Measurements from ENCODE around the gene CNTNAP2. TPM values are rescaled to one million over a fixed set of nuclear protein-coding genes. Genes with fewer than 3 reads are reported as not detected.

CNTNAP2 gene
- total and polyA plus RNA-seq, 9 donors = 8.3 to 18.8 (median 10.4) TPM

GRCh38 chr7:146510088-146510680 lies 393.6 kb downstream of the CNTNAP2 start:
- Histone ChIP-seq H3K27me3 (ENCODE audit: control insufficient read depth, insufficient read depth, low read length) (no peaks in the 10 kb centered on the region), H3K27ac (ENCODE audit: low read length) (no peak overlapping the region), H3K9me3 (replicated peaks; ENCODE audit: control insufficient read depth, low read depth, low read length) (peaks cover 31% of the 10 kb centered on the region), H3K36me3 (ENCODE audit: control insufficient read depth, insufficient read depth, low read length) (no peaks in the 10 kb centered on the region), H3K4me1 (ENCODE audit: control insufficient read depth, insufficient read depth, low read length) (no peaks in the 10 kb centered on the region), H3K4me3 (ENCODE audit: low read length) (no peak overlapping the region)
- WGBS (ENCODE audit: insufficient coverage) = no CpG with 5 or more reads among the region's 1 CpG
- DNase-seq = no peak

GRCh38 chr7:146514304-146514703 lies 397.7 kb downstream of the CNTNAP2 start:
- DNase-seq = no peak
- no CpG with 5 or more reads among the region's 1 CpG for WGBS (ENCODE audit: insufficient coverage)
- Histone ChIP-seq H3K27ac (ENCODE audit: low read length) (no peak overlapping the region), H3K27me3 (ENCODE audit: control insufficient read depth, insufficient read depth, low read length) (no peaks in the 10 kb centered on the region), H3K4me1 (ENCODE audit: control insufficient read depth, insufficient read depth, low read length) (no peaks in the 10 kb centered on the region), H3K9me3 (replicated peaks; ENCODE audit: control insufficient read depth, low read depth, low read length) (peaks cover 17% of the 10 kb centered on the region), H3K36me3 (ENCODE audit: control insufficient read depth, insufficient read depth, low read length) (no peaks in the 10 kb centered on the region), H3K4me3 (ENCODE audit: low read length) (no peak overlapping the region)

- Histone ChIP-seq H3K36me3 (ENCODE audit: control insufficient read depth, insufficient read depth, low read length) (no peaks in the 10 kb centered on the region), H3K27ac (ENCODE audit: low read length) (no peak overlapping the region), H3K4me1 (ENCODE audit: control insufficient read depth, insufficient read depth, low read length) (no peaks in the 10 kb centered on the region), H3K4me3 (ENCODE audit: low read length) (no peak overlapping the region), H3K27me3 (ENCODE audit: control insufficient read depth, insufficient read depth, low read length) (no peaks in the 10 kb centered on the region), H3K9me3 (replicated peaks; ENCODE audit: control insufficient read depth, low read depth, low read length) (no peaks in the 10 kb centered on the region)
- DNase-seq = no peak
- no CpG with 5 or more reads among the region's 2 CpGs for WGBS (ENCODE audit: insufficient coverage)
Measured at GRCh38 chr7:146528581-146528980, 412.0 kb downstream of the CNTNAP2 start.

- Histone ChIP-seq H3K4me3 (ENCODE audit: low read length) (no peak overlapping the region), H3K27me3 (ENCODE audit: control insufficient read depth, insufficient read depth, low read length) (no peaks in the 10 kb centered on the region), H3K36me3 (ENCODE audit: control insufficient read depth, insufficient read depth, low read length) (no peaks in the 10 kb centered on the region), H3K9me3 (replicated peaks; ENCODE audit: control insufficient read depth, low read depth, low read length) (no peaks in the 10 kb centered on the region), H3K4me1 (ENCODE audit: control insufficient read depth, insufficient read depth, low read length) (no peaks in the 10 kb centered on the region), H3K27ac (ENCODE audit: low read length) (no peak overlapping the region)
- no peak for DNase-seq
- no CpG with 5 or more reads among the region's 1 CpG for WGBS (ENCODE audit: insufficient coverage)
Measured at GRCh38 chr7:146539836-146540235, 423.2 kb downstream of the CNTNAP2 start.

- DNase-seq = no peak
- Histone ChIP-seq H3K9me3 (replicated peaks; ENCODE audit: control insufficient read depth, low read depth, low read length) (no peaks in the 10 kb centered on the region), H3K36me3 (ENCODE audit: control insufficient read depth, insufficient read depth, low read length) (no peaks in the 10 kb centered on the region), H3K4me1 (ENCODE audit: control insufficient read depth, insufficient read depth, low read length) (no peaks in the 10 kb centered on the region), H3K4me3 (ENCODE audit: low read length) (no peak overlapping the region), H3K27ac (ENCODE audit: low read length) (no peak overlapping the region), H3K27me3 (ENCODE audit: control insufficient read depth, insufficient read depth, low read length) (no peaks in the 10 kb centered on the region)
- no CpG with 5 or more reads among the region's 2 CpGs for WGBS (ENCODE audit: insufficient coverage)
Measured at GRCh38 chr7:146542101-146542500, 425.5 kb downstream of the CNTNAP2 start.

- no peak overlapping the region for H3K4me3 ChIP-seq (ENCODE audit: low read length)
- DNase-seq = no peak
- no peak overlapping the region for H3K27ac ChIP-seq (ENCODE audit: low read length)
- H3K4me1 ChIP-seq (ENCODE audit: control insufficient read depth, insufficient read depth, low read length) = no peaks in the 10 kb centered on the region
- no peaks in the 10 kb centered on the region for H3K27me3 ChIP-seq (ENCODE audit: control insufficient read depth, insufficient read depth, low read length)
- H3K9me3 ChIP-seq (replicated peaks; ENCODE audit: control insufficient read depth, low read depth, low read length) = no peaks in the 10 kb centered on the region
- no peaks in the 10 kb centered on the region for H3K36me3 ChIP-seq (ENCODE audit: control insufficient read depth, insufficient read depth, low read length)
- 75% methylated on average over 2 of the region's 2 CpGs for WGBS (ENCODE audit: insufficient coverage)
Measured at GRCh38 chr7:146544748-146545147, 428.1 kb downstream of the CNTNAP2 start.

- Histone ChIP-seq H3K36me3 (ENCODE audit: control insufficient read depth, insufficient read depth, low read length) (no peaks in the 10 kb centered on the region), H3K4me3 (ENCODE audit: low read length) (no peak overlapping the region), H3K27ac (ENCODE audit: low read length) (no peak overlapping the region), H3K27me3 (ENCODE audit: control insufficient read depth, insufficient read depth, low read length) (no peaks in the 10 kb centered on the region), H3K4me1 (ENCODE audit: control insufficient read depth, insufficient read depth, low read length) (no peaks in the 10 kb centered on the region), H3K9me3 (replicated peaks; ENCODE audit: control insufficient read depth, low read depth, low read length) (no peaks in the 10 kb centered on the region)
- DNase-seq = no peak
- WGBS (ENCODE audit: insufficient coverage) = no CpG with 5 or more reads among the region's 1 CpG
Measured at GRCh38 chr7:146548816-146549215, 432.2 kb downstream of the CNTNAP2 start.

- Histone ChIP-seq H3K9me3 (replicated peaks; ENCODE audit: control insufficient read depth, low read depth, low read length) (no peaks in the 10 kb centered on the region), H3K4me1 (ENCODE audit: control insufficient read depth, insufficient read depth, low read length) (no peaks in the 10 kb centered on the region), H3K36me3 (ENCODE audit: control insufficient read depth, insufficient read depth, low read length) (no peaks in the 10 kb centered on the region), H3K27me3 (ENCODE audit: control insufficient read depth, insufficient read depth, low read length) (no peaks in the 10 kb centered on the region), H3K4me3 (ENCODE audit: low read length) (no peak overlapping the region), H3K27ac (ENCODE audit: low read length) (no peak overlapping the region)
- WGBS (ENCODE audit: insufficient coverage) = 83% methylated on average over 3 of the region's 6 CpGs
- no peak for DNase-seq
Measured at GRCh38 chr7:146554556-146554955, 438.0 kb downstream of the CNTNAP2 start.

- H3K27me3 ChIP-seq (ENCODE audit: control insufficient read depth, insufficient read depth, low read length) = no peaks in the 10 kb centered on the region
- 83% methylated on average over 1 of the region's 4 CpGs for WGBS (ENCODE audit: insufficient coverage)
Measured at GRCh38 chr7:146557971-146558469, 441.4 kb downstream of the CNTNAP2 start.

GRCh38 chr7:146565872-146566271 lies 449.3 kb downstream of the CNTNAP2 start:
- H3K4me3 ChIP-seq (ENCODE audit: low read length) = no peak overlapping the region
- H3K36me3 ChIP-seq (ENCODE audit: control insufficient read depth, insufficient read depth, low read length) = no peaks in the 10 kb centered on the region
- H3K27ac ChIP-seq (ENCODE audit: low read length) = no peak overlapping the region
- H3K4me1 ChIP-seq (ENCODE audit: control insufficient read depth, insufficient read depth, low read length) = no peaks in the 10 kb centered on the region
- no peaks in the 10 kb centered on the region for H3K27me3 ChIP-seq (ENCODE audit: control insufficient read depth, insufficient read depth, low read length)
- no peak for DNase-seq
- WGBS (ENCODE audit: insufficient coverage) = no CpG with 5 or more reads among the region's 3 CpGs
- no peaks in the 10 kb centered on the region for H3K9me3 ChIP-seq (replicated peaks; ENCODE audit: control insufficient read depth, low read depth, low read length)

More at GRCh38 chr7:146557971-146558469, 441.4 kb downstream of the CNTNAP2 start:
- no peaks in the 10 kb centered on the region for H3K36me3 ChIP-seq (ENCODE audit: control insufficient read depth, insufficient read depth, low read length)
- no peak overlapping the region for H3K4me3 ChIP-seq (ENCODE audit: low read length)
- no peaks in the 10 kb centered on the region for H3K9me3 ChIP-seq (replicated peaks; ENCODE audit: control insufficient read depth, low read depth, low read length)
- no peak for DNase-seq
- H3K27ac ChIP-seq (ENCODE audit: low read length) = no peak overlapping the region
- no peaks in the 10 kb centered on the region for H3K4me1 ChIP-seq (ENCODE audit: control insufficient read depth, insufficient read depth, low read length)

- Histone ChIP-seq H3K4me1 (ENCODE audit: control insufficient read depth, insufficient read depth, low read length) (no peaks in the 10 kb centered on the region), H3K27ac (ENCODE audit: low read length) (no peak overlapping the region), H3K9me3 (replicated peaks; ENCODE audit: control insufficient read depth, low read depth, low read length) (no peaks in the 10 kb centered on the region), H3K36me3 (ENCODE audit: control insufficient read depth, insufficient read depth, low read length) (no peaks in the 10 kb centered on the region), H3K4me3 (ENCODE audit: low read length) (no peak overlapping the region), H3K27me3 (ENCODE audit: control insufficient read depth, insufficient read depth, low read length) (no peaks in the 10 kb centered on the region)
- no CpG with 5 or more reads among the region's 2 CpGs for WGBS (ENCODE audit: insufficient coverage)
- no peak for DNase-seq
Measured at GRCh38 chr7:146575903-146576302, 459.3 kb downstream of the CNTNAP2 start.
